K562 (cell line): ENCODE data around the gene LRFN4.

Experiments
- SIN3A ChIP-seq, 2 experiments: fragments of 150-350 bp in 1 of 2; IDR thresholded peaks; 2 replicates each; pipeline ENCODE4 v1.6.1; 2011 to 2016; ENCODE audit warnings: borderline replicate concordance in 2 of 2, low read depth in 2 of 2, low read length in 2 of 2, mild to moderate bottlenecking in 2 of 2, moderate library complexity in 2 of 2; ENCODE audit not compliant: control insufficient read depth in 1 of 2
- ZBTB7A ChIP-seq: IDR thresholded peaks from 2 replicates; pipeline ENCODE4 v1.6.1; 2011; ENCODE audit warnings: low read depth, mild to moderate bottlenecking, low read length, moderate library complexity, borderline replicate concordance; ENCODE audit not compliant: control insufficient read depth
- TF ChIP-seq, protein P1 (sequence below), 3 experiments: IDR thresholded peaks in 2 of 3; conservative IDR thresholded peaks in 1 of 3; 2 replicates each; pipeline ENCODE4 v1.5.1; 2011 to 2012; ENCODE audit warnings: low read length in 3 of 3, mild to moderate bottlenecking in 3 of 3, control low read depth in 2 of 3, improper control_type of control experiment in 1 of 3, inconsistent platforms in 1 of 3, low read depth in 1 of 3, mixed read lengths in 1 of 3, moderate library complexity in 1 of 3; ENCODE audit not compliant: insufficient read depth in 2 of 3

DNA sequence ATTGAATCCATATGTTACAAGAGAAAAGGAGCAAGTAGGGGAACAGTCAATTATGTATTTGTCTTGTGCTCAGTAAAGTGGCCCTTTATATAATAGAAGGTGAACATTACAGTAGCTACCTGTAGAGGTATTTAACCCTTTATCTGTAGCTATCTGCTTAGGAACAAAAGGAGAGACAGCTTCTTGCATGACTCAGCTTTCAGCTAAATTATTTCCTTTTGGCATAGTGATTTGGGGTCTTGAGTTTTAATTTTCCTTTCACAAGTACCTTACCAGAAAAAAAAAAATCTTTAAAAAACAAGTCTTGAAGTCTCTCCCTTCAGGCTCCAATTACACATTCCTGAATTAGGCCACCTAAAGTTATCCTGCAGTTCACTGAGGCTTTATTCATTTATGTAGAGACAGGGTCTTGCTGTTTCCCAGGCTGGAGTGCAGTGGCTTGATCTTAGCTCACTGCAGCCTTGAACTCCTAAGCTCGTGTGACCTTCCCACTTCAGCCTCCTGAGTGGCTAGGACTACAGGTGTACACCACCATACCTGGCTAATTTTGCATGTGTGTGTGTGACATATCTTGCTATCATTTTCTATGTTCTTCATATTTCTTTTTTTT, 46.2 kb upstream of the LRFN4 start:
- TF ChIP-seq SIN3A (IDR thresholded peaks at IDR 0.05; ENCODE audit: borderline replicate concordance in 2 of 2, control insufficient read depth in 1 of 2, low read depth in 2 of 2, low read length in 2 of 2) = no peak
- TF ChIP-seq, protein P1, sequence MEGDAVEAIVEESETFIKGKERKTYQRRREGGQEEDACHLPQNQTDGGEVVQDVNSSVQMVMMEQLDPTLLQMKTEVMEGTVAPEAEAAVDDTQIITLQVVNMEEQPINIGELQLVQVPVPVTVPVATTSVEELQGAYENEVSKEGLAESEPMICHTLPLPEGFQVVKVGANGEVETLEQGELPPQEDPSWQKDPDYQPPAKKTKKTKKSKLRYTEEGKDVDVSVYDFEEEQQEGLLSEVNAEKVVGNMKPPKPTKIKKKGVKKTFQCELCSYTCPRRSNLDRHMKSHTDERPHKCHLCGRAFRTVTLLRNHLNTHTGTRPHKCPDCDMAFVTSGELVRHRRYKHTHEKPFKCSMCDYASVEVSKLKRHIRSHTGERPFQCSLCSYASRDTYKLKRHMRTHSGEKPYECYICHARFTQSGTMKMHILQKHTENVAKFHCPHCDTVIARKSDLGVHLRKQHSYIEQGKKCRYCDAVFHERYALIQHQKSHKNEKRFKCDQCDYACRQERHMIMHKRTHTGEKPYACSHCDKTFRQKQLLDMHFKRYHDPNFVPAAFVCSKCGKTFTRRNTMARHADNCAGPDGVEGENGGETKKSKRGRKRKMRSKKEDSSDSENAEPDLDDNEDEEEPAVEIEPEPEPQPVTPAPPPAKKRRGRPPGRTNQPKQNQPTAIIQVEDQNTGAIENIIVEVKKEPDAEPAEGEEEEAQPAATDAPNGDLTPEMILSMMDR (IDR thresholded peaks at IDR 0.05 in 2 of 3, conservative IDR thresholded peaks at IDR 0.05 in 1 of 3; ENCODE audit: insufficient read depth in 2 of 3, low read depth in 1 of 3, low read length in 3 of 3) = no peak
- TF ChIP-seq ZBTB7A = no peak
